Measurements from ENCODE around the gene CHL1. TPM values are rescaled to one million over a fixed set of nuclear protein-coding genes. Genes with fewer than 3 reads are reported as not detected.

The CHL1 gene, protein sequence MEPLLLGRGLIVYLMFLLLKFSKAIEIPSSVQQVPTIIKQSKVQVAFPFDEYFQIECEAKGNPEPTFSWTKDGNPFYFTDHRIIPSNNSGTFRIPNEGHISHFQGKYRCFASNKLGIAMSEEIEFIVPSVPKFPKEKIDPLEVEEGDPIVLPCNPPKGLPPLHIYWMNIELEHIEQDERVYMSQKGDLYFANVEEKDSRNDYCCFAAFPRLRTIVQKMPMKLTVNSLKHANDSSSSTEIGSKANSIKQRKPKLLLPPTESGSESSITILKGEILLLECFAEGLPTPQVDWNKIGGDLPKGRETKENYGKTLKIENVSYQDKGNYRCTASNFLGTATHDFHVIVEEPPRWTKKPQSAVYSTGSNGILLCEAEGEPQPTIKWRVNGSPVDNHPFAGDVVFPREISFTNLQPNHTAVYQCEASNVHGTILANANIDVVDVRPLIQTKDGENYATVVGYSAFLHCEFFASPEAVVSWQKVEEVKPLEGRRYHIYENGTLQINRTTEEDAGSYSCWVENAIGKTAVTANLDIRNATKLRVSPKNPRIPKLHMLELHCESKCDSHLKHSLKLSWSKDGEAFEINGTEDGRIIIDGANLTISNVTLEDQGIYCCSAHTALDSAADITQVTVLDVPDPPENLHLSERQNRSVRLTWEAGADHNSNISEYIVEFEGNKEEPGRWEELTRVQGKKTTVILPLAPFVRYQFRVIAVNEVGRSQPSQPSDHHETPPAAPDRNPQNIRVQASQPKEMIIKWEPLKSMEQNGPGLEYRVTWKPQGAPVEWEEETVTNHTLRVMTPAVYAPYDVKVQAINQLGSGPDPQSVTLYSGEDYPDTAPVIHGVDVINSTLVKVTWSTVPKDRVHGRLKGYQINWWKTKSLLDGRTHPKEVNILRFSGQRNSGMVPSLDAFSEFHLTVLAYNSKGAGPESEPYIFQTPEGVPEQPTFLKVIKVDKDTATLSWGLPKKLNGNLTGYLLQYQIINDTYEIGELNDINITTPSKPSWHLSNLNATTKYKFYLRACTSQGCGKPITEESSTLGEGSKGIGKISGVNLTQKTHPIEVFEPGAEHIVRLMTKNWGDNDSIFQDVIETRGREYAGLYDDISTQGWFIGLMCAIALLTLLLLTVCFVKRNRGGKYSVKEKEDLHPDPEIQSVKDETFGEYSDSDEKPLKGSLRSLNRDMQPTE (N-terminal part only)
- 0.21 and 0.25 TPM in 2 replicates for polyA plus RNA-seq (2013)

DNA sequence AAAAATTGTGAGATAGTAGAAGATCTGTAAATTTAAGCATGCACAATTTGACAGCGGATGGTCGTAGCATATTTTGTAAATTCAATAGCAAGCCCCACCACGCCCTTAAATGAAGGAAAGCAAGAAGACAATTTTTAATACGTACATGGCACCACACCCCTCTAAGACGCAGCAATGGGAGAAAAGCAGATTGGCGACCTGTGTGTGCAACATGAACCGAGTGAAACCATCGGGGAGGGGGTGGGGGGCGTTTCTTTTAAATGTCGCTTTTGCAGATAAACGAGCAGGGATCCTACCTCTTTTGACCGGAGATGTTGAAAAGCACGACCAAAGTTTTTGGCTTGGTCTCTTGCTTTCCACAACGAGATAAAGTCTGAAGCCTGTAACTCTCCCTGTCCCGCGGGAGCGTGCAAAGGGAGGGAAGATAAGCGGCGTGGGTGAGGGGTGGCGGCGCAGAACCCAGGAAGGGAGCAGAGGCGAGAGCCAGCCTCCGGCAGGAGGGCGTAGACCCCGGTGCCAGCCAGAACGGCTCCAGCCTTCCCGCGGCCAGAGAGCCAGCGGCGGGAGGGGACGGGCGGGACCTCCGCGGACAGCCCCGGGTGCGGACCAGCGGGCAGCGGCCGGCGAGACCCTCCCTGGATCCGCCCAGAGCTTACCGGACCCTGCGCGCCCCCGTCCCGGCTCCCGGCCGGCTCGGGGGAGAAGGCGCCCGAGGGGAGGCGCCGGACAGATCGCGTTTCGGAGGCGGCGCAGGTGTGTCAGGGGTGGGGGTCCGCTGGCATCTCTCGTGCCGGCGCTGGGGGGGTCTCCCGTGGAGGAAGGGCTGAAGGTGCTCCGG lies at the start of gene CHL1:
CHL1 (plus strand) TSS at position 453 of the 838 bp plus-strand sequence. CDS start 123,014 bp downstream, outside the sequence.
- H2AK5ac ChIP-seq (ENCODE audit: low read length): no peak within 1 kb of the TSS
- H3K27ac ChIP-seq (ENCODE audit: low read depth, low read length): no peak within 1 kb of the TSS
- H3K4me2 ChIP-seq (ENCODE audit: low read length): peak within 1 kb of the TSS; percentile 92
- H2BK12ac ChIP-seq (ENCODE audit: low read length): no peak within 1 kb of the TSS
- no peak within 1 kb of the TSS for H3K18ac ChIP-seq (ENCODE audit: low read length)
- no peak within 1 kb of the TSS for H2BK5ac ChIP-seq (ENCODE audit: low read depth, low read length, poor library complexity)
- H3K9me3 ChIP-seq (ENCODE audit: insufficient read depth, low read depth, low read length): no peaks in the 10 kb centered on the region
- no peak for DNase-seq
- H3K4me3 ChIP-seq (ENCODE audit: low read depth, low read length): peak within 1 kb of the TSS; percentile 71
- H2AFZ ChIP-seq (ENCODE audit: insufficient read depth, low read length, poor library complexity): peak within 1 kb of the TSS; percentile 35
- no peak within 1 kb of the TSS for H2BK120ac ChIP-seq (ENCODE audit: insufficient read depth, low read length, poor library complexity)
- no peak within 1 kb of the TSS for H4K91ac ChIP-seq (ENCODE audit: low read depth, low read length)
- H3K4ac ChIP-seq (ENCODE audit: low read depth, low read length): no peak within 1 kb of the TSS
- no peak within 1 kb of the TSS for H4K12ac ChIP-seq (ENCODE audit: low read depth, low read length)
- no peaks in the 10 kb centered on the region for H3K79me2 ChIP-seq (ENCODE audit: control insufficient read depth, insufficient read depth, low read length, poor library complexity)
- no CpG with 5 or more reads among the region's 64 CpGs for WGBS (ENCODE audit: extremely low coverage, insufficient coverage, insufficient read length)
- H3K36me3 ChIP-seq (ENCODE audit: control insufficient read depth in 1 of 2, insufficient read depth in 2 of 2, low read length in 2 of 2): no peaks in the 10 kb centered on the region
- H3K23ac ChIP-seq (ENCODE audit: low read length): no peak within 1 kb of the TSS
- H3K4me1 ChIP-seq (ENCODE audit: control insufficient read depth in 1 of 2, insufficient read depth in 2 of 2, low read length in 2 of 2): peaks cover 11 to 14% of the 10 kb centered on the region in 2 experiments
- H3K79me1 ChIP-seq (ENCODE audit: low read length): no peaks in the 10 kb centered on the region
- H4K8ac ChIP-seq (ENCODE audit: low read depth, low read length): no peak within 1 kb of the TSS
- H3K14ac ChIP-seq (ENCODE audit: low read length): no peak within 1 kb of the TSS
- H3K9ac ChIP-seq (ENCODE audit: low read length): no peak within 1 kb of the TSS
- peaks cover 22% of the 10 kb centered on the region for H3K27me3 ChIP-seq (ENCODE audit: insufficient read depth, low read length)

DNA sequence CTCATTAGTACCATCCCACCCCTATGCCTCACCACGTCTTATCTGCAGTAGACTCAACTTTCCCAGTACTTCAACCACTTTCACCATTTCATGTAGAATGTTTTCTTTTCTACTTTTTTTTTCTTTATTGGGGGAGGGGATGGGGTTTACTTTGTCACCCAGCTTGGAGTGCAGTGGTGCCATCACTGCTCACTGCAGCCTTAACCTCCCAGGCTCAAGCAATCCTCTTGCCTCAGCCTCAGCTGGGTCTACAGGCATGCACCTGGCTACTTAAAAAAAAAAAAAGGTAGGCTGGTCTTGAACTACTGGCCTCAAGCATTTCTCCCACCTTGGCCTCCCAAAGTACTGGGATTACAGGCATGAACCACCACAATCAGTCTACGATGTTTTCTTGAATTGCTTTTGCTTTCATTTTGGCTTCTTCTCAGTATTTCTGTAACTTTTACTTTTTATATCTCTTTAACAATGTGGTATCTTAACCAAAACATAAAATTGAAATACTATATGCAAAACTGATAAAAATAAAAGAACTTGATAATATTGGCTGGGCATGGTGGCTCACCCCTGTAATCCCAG lies 44.9 kb upstream of the CHL1 start:
- Histone ChIP-seq H3K4me2 (ENCODE audit: low read length) (no peak overlapping the region), H3K79me2 (ENCODE audit: control insufficient read depth, insufficient read depth, low read length, poor library complexity) (no peaks in the 10 kb centered on the region), H4K91ac (ENCODE audit: low read depth, low read length) (no peak overlapping the region), H2AFZ (ENCODE audit: insufficient read depth, low read length, poor library complexity) (no peak overlapping the region), H2BK120ac (ENCODE audit: insufficient read depth, low read length, poor library complexity) (no peak overlapping the region), H3K4me3 (ENCODE audit: low read depth, low read length) (no peak overlapping the region), H3K18ac (ENCODE audit: low read length) (no peak overlapping the region), H3K23ac (ENCODE audit: low read length) (no peak overlapping the region), H4K12ac (ENCODE audit: low read depth, low read length) (no peak overlapping the region), H3K4me1 (ENCODE audit: control insufficient read depth in 1 of 2, insufficient read depth in 2 of 2, low read length in 2 of 2) (no peaks in the 10 kb centered on the region), H3K27me3 (ENCODE audit: insufficient read depth, low read length) (no peaks in the 10 kb centered on the region), H3K27ac (ENCODE audit: low read depth, low read length) (no peak overlapping the region), H2AK5ac (ENCODE audit: low read length) (no peak overlapping the region), H3K9me3 (ENCODE audit: insufficient read depth, low read depth, low read length) (no peaks in the 10 kb centered on the region), H3K4ac (ENCODE audit: low read depth, low read length) (no peak overlapping the region), H2BK5ac (ENCODE audit: low read depth, low read length, poor library complexity) (no peak overlapping the region), H3K14ac (ENCODE audit: low read length) (no peak overlapping the region), H4K8ac (ENCODE audit: low read depth, low read length) (no peak overlapping the region), H3K36me3 (ENCODE audit: control insufficient read depth in 1 of 2, insufficient read depth in 2 of 2, low read length in 2 of 2) (no peaks in the 10 kb centered on the region), H3K9ac (ENCODE audit: low read length) (no peak overlapping the region), H3K79me1 (ENCODE audit: low read length) (no peaks in the 10 kb centered on the region), H2BK12ac (ENCODE audit: low read length) (no peak overlapping the region)
- no peak for DNase-seq
- WGBS (ENCODE audit: extremely low coverage, insufficient coverage, insufficient read length): no CpG with 5 or more reads among the region's 2 CpGs

DNA sequence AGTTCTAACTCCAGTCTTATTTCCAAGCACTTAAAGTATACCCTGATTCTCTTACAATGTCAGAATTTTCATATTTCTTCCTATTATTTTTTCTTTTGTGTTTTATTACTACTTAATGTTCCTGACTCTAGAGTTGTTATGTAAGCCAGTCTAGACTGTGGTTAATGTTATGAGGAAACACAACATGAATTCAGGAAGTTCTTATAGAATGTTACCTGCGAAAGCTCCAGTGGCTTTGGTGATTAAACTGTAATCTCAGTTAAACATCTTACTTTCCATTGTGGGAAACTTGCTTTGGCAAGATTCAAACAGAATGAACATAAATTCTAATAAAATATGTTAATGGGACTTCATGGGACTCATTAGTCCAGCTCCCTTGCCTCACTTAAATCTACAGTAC lies 36.6 kb upstream of the CHL1 start:
- Histone ChIP-seq H3K4ac (ENCODE audit: low read depth, low read length) (no peak overlapping the region), H3K4me1 (ENCODE audit: control insufficient read depth in 1 of 2, insufficient read depth in 2 of 2, low read length in 2 of 2) (no peaks in the 10 kb centered on the region), H2BK5ac (ENCODE audit: low read depth, low read length, poor library complexity) (no peak overlapping the region), H2BK12ac (ENCODE audit: low read length) (no peak overlapping the region), H3K79me2 (ENCODE audit: control insufficient read depth, insufficient read depth, low read length, poor library complexity) (no peaks in the 10 kb centered on the region), H3K79me1 (ENCODE audit: low read length) (no peaks in the 10 kb centered on the region), H4K91ac (ENCODE audit: low read depth, low read length) (no peak overlapping the region), H4K8ac (ENCODE audit: low read depth, low read length) (no peak overlapping the region), H3K36me3 (ENCODE audit: control insufficient read depth in 1 of 2, insufficient read depth in 2 of 2, low read length in 2 of 2) (no peaks in the 10 kb centered on the region), H3K18ac (ENCODE audit: low read length) (no peak overlapping the region), H3K9me3 (ENCODE audit: insufficient read depth, low read depth, low read length) (no peaks in the 10 kb centered on the region), H3K9ac (ENCODE audit: low read length) (no peak overlapping the region), H3K14ac (ENCODE audit: low read length) (no peak overlapping the region), H4K12ac (ENCODE audit: low read depth, low read length) (no peak overlapping the region), H3K4me3 (ENCODE audit: low read depth, low read length) (no peak overlapping the region), H2AK5ac (ENCODE audit: low read length) (no peak overlapping the region), H3K27me3 (ENCODE audit: insufficient read depth, low read length) (no peaks in the 10 kb centered on the region), H2BK120ac (ENCODE audit: insufficient read depth, low read length, poor library complexity) (no peak overlapping the region), H3K23ac (ENCODE audit: low read length) (no peak overlapping the region), H2AFZ (ENCODE audit: insufficient read depth, low read length, poor library complexity) (no peak overlapping the region), H3K27ac (ENCODE audit: low read depth, low read length) (no peak overlapping the region), H3K4me2 (ENCODE audit: low read length) (no peak overlapping the region)
- DNase-seq: no peak
- WGBS (ENCODE audit: extremely low coverage, insufficient coverage, insufficient read length): no CpG with 5 or more reads among the region's 1 CpG

Measured in trophoblast cell (in vitro differentiated cells and primary cell).